HCT116 (cell line): ENCODE results near the gene MYO10. TPM values are rescaled to one million over a fixed set of nuclear protein-coding genes. Genes with fewer than 3 reads are reported as not detected.

Experiments used
- ATAC-seq: fragments of 200-7000 bp; cut with Tn5 transposase; 2 replicates; pipeline ENCODE4 v1.9.1; 2020; ENCODE audit warnings: mild to moderate bottlenecking, moderate library complexity
- BruUV-seq: library from RNA; stranded (reverse); fragments of 400-500 nt; replicated peaks from 2 replicates; lab custom pipeline; 2021; lab: Mats Ljungman, UMichigan
- CTCF ChIA-PET: fragments of 300-600 bp; sonication (Branson Sonifier 250); formaldehyde crosslinking; loops from one replicate; lab custom pipeline; 2021; ENCODE audit warnings: antibody characterized with exemption; lab: Charles Lee
- POLR2A ChIA-PET: fragments of 300-600, 350-600 bp; sonication (Branson Sonifier 250); formaldehyde crosslinking; loops from one replicate; lab custom pipeline; 2021; ENCODE audit warnings: antibody characterized with exemption; lab: Charles Lee
- RAD21 ChIA-PET, 2 experiments: fragments of 300-600 bp; sonication (Branson Sonifier 250); formaldehyde crosslinking; loops; one replicate each; lab custom pipeline; 2023; ENCODE audit warnings: low total read pairs in 2 of 2; ENCODE audit not compliant: uncharacterized antibody in 2 of 2, unreplicated experiment in 2 of 2, low non-redundant PET in 1 of 2; lab: Charles Lee
- DNase-seq: peaks from one replicate; pipeline ENCODE4 v3.0.0-alpha.2; 2010; ENCODE audit warnings: low read depth, low spot score
- H2AFZ ChIP-seq: fragments of 200-600 bp; shearing (Covaris generic), sonication (generic); 2 replicates; pipeline ENCODE4 v1.6.1; 2017; ENCODE audit warnings: low read depth, mixed run types, mixed read lengths, antibody characterized with exemption, low read length; ENCODE audit not compliant: poor library complexity, severe bottlenecking
- H3K27ac ChIP-seq: 2 replicates; pipeline ENCODE4 v1.5.1; 2012; ENCODE audit warnings: low read depth, low read length
- H3K27me3 ChIP-seq: fragments of 200-600 bp; sonication (generic); 2 replicates; pipeline ENCODE4 v1.6.1; 2016; ENCODE audit warnings: mixed run types, low read length, mixed read lengths; ENCODE audit not compliant: insufficient read depth
- H3K36me3 ChIP-seq, 2 experiments: fragments of 200-500 bp in 1 of 2; fragments of 200-600 bp in 1 of 2; sonication (Bioruptor generic) in 1 of 2; sonication (generic) in 1 of 2; 2 replicates each; pipeline versions ENCODE4 v1.5.1 to v1.6.1; 2014 to 2016; ENCODE audit warnings: low read length in 2 of 2, inconsistent platforms in 1 of 2, mixed read lengths in 1 of 2, mixed run types in 1 of 2; ENCODE audit not compliant: insufficient read depth in 2 of 2, control insufficient read depth in 1 of 2
- H3K4me1 ChIP-seq, 2 experiments: fragments of 200-600 bp in 1 of 2; sonication (generic) in 1 of 2; 2 replicates each; pipeline versions ENCODE4 v1.5.1 to v1.6.1; 2012 to 2017; ENCODE audit warnings: low read length in 2 of 2, inconsistent platforms in 1 of 2, mild to moderate bottlenecking in 1 of 2, mixed read lengths in 1 of 2, mixed run types in 1 of 2, moderate library complexity in 1 of 2; ENCODE audit not compliant: insufficient read depth in 2 of 2, control insufficient read depth in 1 of 2
- H3K4me2 ChIP-seq: fragments of 200-600 bp; sonication (generic); 2 replicates; pipeline ENCODE4 v1.6.1; 2017; ENCODE audit warnings: mixed run types, low read length, mixed read lengths
- H3K4me3 ChIP-seq, 2 experiments: fragments of 200-600 bp in 1 of 2; sonication (generic) in 1 of 2; replicated peaks in 1 of 2; 2 replicates each; pipeline ENCODE4 v1.5.1; 2011 to 2016; ENCODE audit warnings: low read length in 2 of 2, control low read depth in 1 of 2, low read depth in 1 of 2, mild to moderate bottlenecking in 1 of 2, mixed read lengths in 1 of 2, mixed run types in 1 of 2
- H3K79me2 ChIP-seq: fragments of 200-600 bp; sonication (generic); 2 replicates; pipeline ENCODE4 v1.6.1; 2017; ENCODE audit warnings: mild to moderate bottlenecking, mixed run types, low read length, moderate library complexity, mixed read lengths; ENCODE audit not compliant: insufficient read depth
- H3K9ac ChIP-seq: fragments of 200-600 bp; sonication (generic); 2 replicates; pipeline ENCODE4 v1.6.1; 2016; ENCODE audit warnings: low read length, mixed read lengths
- H3K9me2 ChIP-seq: fragments of 200-600 bp; sonication (generic), shearing (Covaris generic); 2 replicates; pipeline ENCODE4 v1.6.1; 2017; ENCODE audit warnings: mixed run types, mild to moderate bottlenecking, moderate library complexity; ENCODE audit not compliant: insufficient read depth
- H3K9me3 ChIP-seq, 2 experiments: fragments of 200-500 bp in 1 of 2; fragments of 200-600 bp in 1 of 2; sonication (Bioruptor generic) in 1 of 2; sonication (generic) in 1 of 2; 2 replicates each; pipeline ENCODE4 v1.6.1; 2014 to 2017; ENCODE audit warnings: low read length in 2 of 2, mixed read lengths in 2 of 2, inconsistent platforms in 1 of 2, low read depth in 1 of 2, mild to moderate bottlenecking in 1 of 2, mixed run types in 1 of 2, moderate library complexity in 1 of 2; ENCODE audit not compliant: control insufficient read depth in 1 of 2, insufficient read depth in 1 of 2
- H4K20me1 ChIP-seq: fragments of 200-600 bp; sonication (generic), shearing (Covaris generic); 2 replicates; pipeline ENCODE4 v1.6.1; 2017; ENCODE audit warnings: mixed run types, mild to moderate bottlenecking, moderate library complexity; ENCODE audit not compliant: insufficient read depth
- CTCF ChIP-seq, 3 experiments: fragments of 200-600 bp in 1 of 3; sonication (generic) in 1 of 3; IDR thresholded peaks in 2 of 3; conservative IDR thresholded peaks in 1 of 3; 2 replicates each; pipeline ENCODE4 v1.5.1; 2012 to 2017; ENCODE audit warnings: low read depth in 2 of 3, low read length in 2 of 3, antibody characterized with exemption in 1 of 3, borderline replicate concordance in 1 of 3, control low read depth in 1 of 3, mild to moderate bottlenecking in 1 of 3, mixed read lengths in 1 of 3, mixed run types in 1 of 3, moderate library complexity in 1 of 3; ENCODE audit not compliant: insufficient read depth in 1 of 3
- EGR1 ChIP-seq: IDR thresholded peaks from 2 replicates; pipeline ENCODE4 v1.6.1; 2012; ENCODE audit warnings: low read depth
- EZH2 ChIP-seq: fragments of 200-600 bp; sonication (generic); IDR thresholded peaks from 2 replicates; pipeline ENCODE4 v1.6.1; 2017; ENCODE audit warnings: antibody characterized with exemption, mixed run types
- FOSL1 ChIP-seq: IDR thresholded peaks from 2 replicates; pipeline ENCODE4 v1.6.1; 2012; ENCODE audit warnings: low read depth
- JUND ChIP-seq: IDR thresholded peaks from 2 replicates; pipeline ENCODE4 v1.6.1; 2012
- POLR2A ChIP-seq: IDR thresholded peaks from 2 replicates; pipeline ENCODE4 v1.7.0; 2011; ENCODE audit warnings: borderline replicate concordance; ENCODE audit not compliant: insufficient read depth, insufficient read length; ENCODE audit errors: extremely low read depth
- POLR2AphosphoS5 ChIP-seq: IDR thresholded peaks from 2 replicates; pipeline ENCODE4 v1.6.1; 2011; ENCODE audit warnings: mild to moderate bottlenecking, low read depth, low read length, moderate library complexity
- RAD21 ChIP-seq: IDR thresholded peaks from 2 replicates; pipeline ENCODE4 v1.6.1; 2012; ENCODE audit warnings: low read depth, mild to moderate bottlenecking
- SIN3A ChIP-seq: IDR thresholded peaks from 2 replicates; pipeline ENCODE4 v1.6.1; 2012; ENCODE audit warnings: low read depth
- SP1 ChIP-seq: IDR thresholded peaks from 2 replicates; pipeline ENCODE4 v1.6.1; 2012; ENCODE audit warnings: low read depth
- ZNF274 ChIP-seq: fragments of 200-500 bp; sonication (Bioruptor generic); IDR thresholded peaks from 2 replicates; pipeline ENCODE4 v1.6.1; 2014; ENCODE audit warnings: mild to moderate bottlenecking, low read depth, low read length, inconsistent platforms
- intact Hi-C: fragments of 100-400 bp; cut with micrococcal nuclease; formaldehyde crosslinking; loops from 2 replicates; pipeline ENCODE4 v1.10.0; 2022
- total RNA-seq: library from RNA; stranded (reverse); gene quantifications from one replicate; pipeline ENCODE4 v1.2.1, GENCODE V29; 2021; ENCODE audit not compliant: unreplicated experiment
- TF ChIP-seq, protein P1 (sequence below): IDR thresholded peaks from 2 replicates; pipeline ENCODE4 v1.6.1; 2012

MYO10 gene
- total RNA-seq, 1 experiment from 2014 or later: 34.9 TPM

- DNase-seq: no peak
- no peak overlapping the region for H3K4me3 ChIP-seq
- H3K9me3 ChIP-seq: no peaks in the 10 kb centered on the region
- H3K27ac ChIP-seq: no peak overlapping the region
- H3K9me2 ChIP-seq: no peaks in the 10 kb centered on the region
- no peak overlapping the region for H2AFZ ChIP-seq
- no peaks in the 10 kb centered on the region for H4K20me1 ChIP-seq
- POLR2A ChIA-PET: no interaction called here
- TF ChIP-seq, protein P1, sequence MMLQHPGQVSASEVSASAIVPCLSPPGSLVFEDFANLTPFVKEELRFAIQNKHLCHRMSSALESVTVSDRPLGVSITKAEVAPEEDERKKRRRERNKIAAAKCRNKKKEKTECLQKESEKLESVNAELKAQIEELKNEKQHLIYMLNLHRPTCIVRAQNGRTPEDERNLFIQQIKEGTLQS: no peak
- TF ChIP-seq SIN3A (no peak), RAD21 (no peak), SP1 (no peak), JUND (no peak), CTCF (IDR thresholded peaks at IDR 0.05 in 2 of 3, conservative IDR thresholded peaks at IDR 0.05 in 1 of 3; ENCODE audit: borderline replicate concordance in 1 of 3, insufficient read depth in 1 of 3, low read depth in 2 of 3, low read length in 2 of 3) (no peak), EGR1 (no peak), FOSL1 (no peak), EZH2 (no peak), POLR2A (no peak), ZNF274 (no peak), POLR2AphosphoS5 (no peak)
- BruUV-seq: no TSS peak
- no peak overlapping the region for H3K9ac ChIP-seq
- RAD21 ChIA-PET: no interaction called here
- H3K27me3 ChIP-seq: no peaks in the 10 kb centered on the region
- peaks cover 14 to 29% of the 10 kb centered on the region in 2 experiments; a peak in 2 of 4 replicates for H3K36me3 ChIP-seq
- H3K4me1 ChIP-seq: no peaks in the 10 kb centered on the region
- CTCF ChIA-PET: no interaction called here
- no peaks in the 10 kb centered on the region for H3K79me2 ChIP-seq
- H3K4me2 ChIP-seq: no peak overlapping the region
- intact Hi-C loops: no loop called here
- ATAC-seq: no peak
Measured at GRCh38 chr5:16763211-16763610, 172.9 kb downstream of the MYO10 start.
